Stimulated activated naive CD8-positive, alpha-beta T cell treated with anti-CD3 and anti-CD28 coated beads, Interleukin-15, amount 100 ng/mL, for 72 hours (primary cell): ENCODE data around the gene VAMP4.

Experiments used
- ATAC-seq: fragments of 150-1000 bp; cut with Tn5 transposase; 2 replicates; pipeline ENCODE4 v1.10.0; 2021; ENCODE audit warnings: mild to moderate bottlenecking, moderate library complexity
- DNase-seq, 2 donors: peaks; one replicate each; pipeline ENCODE4 v3.0.0; 2021 to 2022
- H3K27ac Mint-ChIP-seq, 2 donors: one replicate each; pipeline ENCODE4 v1.8.0; 2022; ENCODE audit warnings: mild to moderate bottlenecking in 2 of 2, mixed read lengths in 2 of 2, moderate library complexity in 2 of 2
- H3K27me3 Mint-ChIP-seq: one replicate; pipeline ENCODE4 v1.8.0; 2022; ENCODE audit warnings: mixed read lengths
- H3K4me1 Mint-ChIP-seq: one replicate; pipeline ENCODE4 v1.8.0; 2022; ENCODE audit warnings: mild to moderate bottlenecking, mixed read lengths
- H3K4me3 Mint-ChIP-seq, 2 donors: one replicate each; pipeline ENCODE4 v1.8.0; 2022; ENCODE audit warnings: mild to moderate bottlenecking in 2 of 2, mixed read lengths in 2 of 2, moderate library complexity in 1 of 2
- H3K9me3 Mint-ChIP-seq, 2 donors: one replicate each; pipeline ENCODE4 v1.8.0; 2022; ENCODE audit warnings: mixed read lengths in 2 of 2

The VAMP4 gene, protein sequence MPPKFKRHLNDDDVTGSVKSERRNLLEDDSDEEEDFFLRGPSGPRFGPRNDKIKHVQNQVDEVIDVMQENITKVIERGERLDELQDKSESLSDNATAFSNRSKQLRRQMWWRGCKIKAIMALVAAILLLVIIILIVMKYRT

GRCh38 chr1:171741872-171742576 is at the start of gene VAMP4:
Gene VAMP4 (minus strand): TSS chr1:171742065. CDS start chr1:171738414, 3,651 bp downstream.
- no peaks in the 10 kb centered on the region for H3K9me3 Mint-ChIP-seq
- ATAC-seq (peak; percentile 91), DNase-seq (peak; percentile 86 to 87)
- peak within 1 kb of the TSS; percentile 97 to 99 for H3K27ac Mint-ChIP-seq
- no peaks in the 10 kb centered on the region for H3K27me3 Mint-ChIP-seq
- H3K4me3 Mint-ChIP-seq: peak within 1 kb of the TSS; percentile 96 to 99
- H3K4me1 Mint-ChIP-seq: peaks cover 41% of the 10 kb centered on the region

- DNase-seq: no peak
- H3K27me3 Mint-ChIP-seq: no peaks in the 10 kb centered on the region
- H3K9me3 Mint-ChIP-seq: no peaks in the 10 kb centered on the region
- H3K4me1 Mint-ChIP-seq: peaks cover 66% of the 10 kb centered on the region
- no peak overlapping the region for H3K27ac Mint-ChIP-seq
- no peak for ATAC-seq
- no peak overlapping the region for H3K4me3 Mint-ChIP-seq
Measured at GRCh38 chr1:171790318-171790717, 48.5 kb upstream of the VAMP4 start.

- Mint-ChIP-seq H3K9me3 (no peaks in the 10 kb centered on the region), H3K4me3 (no peak overlapping the region), H3K27me3 (no peaks in the 10 kb centered on the region), H3K27ac (no peak overlapping the region), H3K4me1 (peaks cover 71% of the 10 kb centered on the region)
- no peak for ATAC-seq
- no peak for DNase-seq
Measured at GRCh38 chr1:171788696-171789095, 46.8 kb upstream of the VAMP4 start.

DNA sequence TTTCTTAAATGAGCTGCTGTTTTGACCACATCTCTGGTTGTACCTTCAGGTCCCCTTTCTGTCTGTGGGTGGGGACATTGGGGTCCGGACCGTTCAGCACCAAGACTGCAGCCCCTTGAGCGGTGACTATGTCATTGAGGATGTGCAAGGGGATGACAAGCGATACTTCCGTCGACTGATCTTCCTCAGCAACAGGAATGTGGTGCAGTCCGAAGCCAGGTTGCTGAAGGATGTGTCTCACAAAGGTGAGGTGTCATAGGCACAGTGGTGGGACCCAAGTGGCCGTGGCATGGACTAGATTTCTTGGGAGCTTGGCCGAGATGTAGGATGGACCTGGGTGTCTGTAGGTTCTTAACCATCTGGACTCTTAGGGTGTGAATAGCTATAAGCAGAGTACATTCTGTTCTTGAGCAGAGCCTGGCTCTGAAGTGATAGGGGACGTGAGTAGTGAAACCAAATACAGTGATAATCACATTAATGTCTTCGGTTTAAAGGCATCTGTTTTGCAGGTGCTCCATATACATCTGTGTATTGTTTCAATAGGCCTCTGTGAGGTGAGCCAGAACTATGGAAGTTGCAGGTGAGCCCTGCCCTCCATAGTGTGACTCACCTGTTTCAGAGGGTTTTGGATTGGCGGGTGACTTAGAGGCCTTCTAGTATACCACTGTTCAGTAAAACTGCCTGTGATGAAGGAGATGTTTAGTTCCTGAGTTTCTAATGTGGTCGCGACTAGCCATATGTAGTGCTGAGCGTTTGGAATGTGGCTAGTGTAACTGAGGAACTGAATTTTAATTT is 46.0 kb upstream of the VAMP4 start:
- ATAC-seq: no peak
- no peak overlapping the region for H3K4me3 Mint-ChIP-seq
- peak overlapping the region; percentile 23 to 76 for H3K27ac Mint-ChIP-seq

DNA sequence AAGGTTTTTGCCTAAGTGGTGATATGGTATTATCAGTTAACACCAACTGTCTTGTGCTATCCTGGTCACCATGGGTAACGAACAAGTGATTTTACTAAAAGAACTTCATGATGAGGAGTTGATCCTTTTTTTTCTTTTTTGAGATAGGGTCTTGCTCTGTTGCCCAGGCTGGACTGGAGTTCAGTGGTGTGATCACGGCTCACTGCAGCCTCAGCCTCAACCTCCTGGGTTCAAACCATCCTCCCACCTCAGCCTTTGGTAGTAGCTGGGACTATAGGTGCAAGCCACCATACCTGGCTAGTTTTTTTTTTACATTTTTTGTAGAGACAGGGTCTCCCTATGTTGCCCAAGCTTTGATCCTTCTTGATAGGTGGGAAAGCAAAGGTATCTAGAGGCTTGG is 44.7 kb upstream of the VAMP4 start:
- H3K27me3 Mint-ChIP-seq: no peaks in the 10 kb centered on the region
- ATAC-seq: no peak
- H3K4me3 Mint-ChIP-seq: peak overlapping the region in 1 of 2 donors; percentile 3
- H3K9me3 Mint-ChIP-seq: no peaks in the 10 kb centered on the region
- H3K4me1 Mint-ChIP-seq: peaks cover 74% of the 10 kb centered on the region
- H3K27ac Mint-ChIP-seq: peak overlapping the region in 1 of 2 donors; percentile 92
- DNase-seq: no peak

More for the DNA sequence above, 46.0 kb upstream of the VAMP4 start:
- Mint-ChIP-seq H3K27me3 (no peaks in the 10 kb centered on the region), H3K4me1 (peaks cover 76% of the 10 kb centered on the region), H3K9me3 (no peaks in the 10 kb centered on the region)
- DNase-seq: no peak

DNA sequence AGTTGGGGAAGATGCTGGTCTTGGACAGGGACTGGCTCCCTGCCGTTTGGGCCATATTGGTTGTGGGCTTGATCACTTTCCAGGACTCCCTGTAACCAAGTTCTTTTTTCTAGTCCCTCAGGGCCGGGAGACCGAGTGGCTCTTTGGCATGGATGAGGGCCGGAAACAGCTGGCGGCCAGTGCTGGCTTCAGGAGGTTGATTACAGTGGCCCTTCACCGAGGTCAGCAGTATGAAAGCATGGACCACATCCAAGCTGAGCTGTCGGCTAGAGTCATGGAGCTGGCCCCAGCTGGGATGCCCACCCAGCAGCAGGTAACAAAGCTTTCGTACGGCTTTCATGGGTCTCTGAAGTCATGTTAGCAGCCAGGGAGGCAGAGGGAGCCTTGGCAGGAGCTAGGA is 43.9 kb upstream of the VAMP4 start:
- peak overlapping the region in 1 of 2 donors; percentile 3 for H3K4me3 Mint-ChIP-seq
- ATAC-seq (no peak), DNase-seq (no peak)
- H3K27me3 Mint-ChIP-seq: no peaks in the 10 kb centered on the region
- peaks cover 73% of the 10 kb centered on the region for H3K4me1 Mint-ChIP-seq
- no peaks in the 10 kb centered on the region for H3K9me3 Mint-ChIP-seq
- peak overlapping the region; percentile 45 to 94 for H3K27ac Mint-ChIP-seq

DNA sequence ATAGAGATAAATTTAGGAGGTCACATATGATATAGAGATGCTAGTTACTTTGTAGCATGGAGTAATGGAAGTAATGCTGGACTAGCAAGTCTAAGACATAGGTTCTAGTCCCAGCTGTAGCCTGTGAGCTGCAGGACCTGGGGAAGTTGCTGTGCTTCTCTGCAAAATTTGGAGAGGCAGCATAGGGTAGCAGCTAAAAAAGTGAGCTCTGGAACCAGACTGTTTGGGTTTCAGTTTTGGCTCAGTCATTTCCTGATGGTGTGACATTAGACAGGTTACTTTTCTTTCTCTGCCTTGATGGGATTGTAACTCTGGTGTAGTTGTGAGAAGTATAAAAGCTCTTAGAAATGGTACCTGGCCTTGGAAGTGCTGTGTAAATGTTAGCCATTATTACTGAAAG is 42.9 kb upstream of the VAMP4 start:
- H3K27ac Mint-ChIP-seq: peak overlapping the region; percentile 89 to 94
- no peak for ATAC-seq
- no peaks in the 10 kb centered on the region for H3K9me3 Mint-ChIP-seq
- H3K27me3 Mint-ChIP-seq: no peaks in the 10 kb centered on the region
- peaks cover 71% of the 10 kb centered on the region for H3K4me1 Mint-ChIP-seq
- peak overlapping the region; percentile 76 to 82 for H3K4me3 Mint-ChIP-seq
- DNase-seq: no peak

DNA sequence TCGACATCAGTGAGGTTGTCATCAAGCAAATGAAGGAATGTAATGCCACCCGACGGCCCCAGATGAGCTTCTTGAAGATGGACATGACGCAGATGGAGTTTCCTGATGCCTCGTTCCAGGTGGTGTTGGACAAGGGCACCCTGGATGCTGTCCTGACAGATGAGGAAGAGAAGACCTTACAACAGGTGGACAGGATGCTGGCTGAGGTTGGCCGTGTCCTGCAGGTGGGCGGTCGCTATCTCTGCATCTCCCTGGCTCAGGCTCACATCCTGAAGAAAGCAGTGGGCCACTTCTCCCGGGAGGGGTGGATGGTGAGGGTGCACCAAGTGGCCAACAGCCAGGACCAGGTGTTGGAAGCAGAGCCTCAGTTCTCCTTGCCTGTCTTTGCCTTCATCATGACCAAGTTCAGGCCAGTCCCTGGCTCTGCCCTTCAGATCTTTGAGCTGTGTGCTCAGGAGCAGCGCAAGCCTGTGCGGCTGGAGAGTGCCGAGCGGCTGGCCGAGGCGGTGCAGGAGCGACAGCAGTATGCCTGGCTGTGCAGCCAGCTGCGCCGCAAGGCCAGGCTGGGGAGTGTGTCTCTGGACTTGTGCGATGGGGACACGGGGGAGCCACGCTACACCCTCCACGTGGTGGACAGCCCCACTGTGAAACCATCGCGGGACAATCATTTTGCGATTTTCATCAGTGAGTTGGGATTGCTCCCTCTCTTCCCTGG is 42.1 kb upstream of the VAMP4 start:
- peaks cover 70% of the 10 kb centered on the region for H3K4me1 Mint-ChIP-seq
- peak overlapping the region; percentile 76 to 100 for H3K4me3 Mint-ChIP-seq
- no peak for ATAC-seq
- no peak for DNase-seq
- peak overlapping the region in 1 of 2 donors; percentile 55 for H3K27ac Mint-ChIP-seq
- no peaks in the 10 kb centered on the region for H3K27me3 Mint-ChIP-seq
- H3K9me3 Mint-ChIP-seq: no peaks in the 10 kb centered on the region

DNA sequence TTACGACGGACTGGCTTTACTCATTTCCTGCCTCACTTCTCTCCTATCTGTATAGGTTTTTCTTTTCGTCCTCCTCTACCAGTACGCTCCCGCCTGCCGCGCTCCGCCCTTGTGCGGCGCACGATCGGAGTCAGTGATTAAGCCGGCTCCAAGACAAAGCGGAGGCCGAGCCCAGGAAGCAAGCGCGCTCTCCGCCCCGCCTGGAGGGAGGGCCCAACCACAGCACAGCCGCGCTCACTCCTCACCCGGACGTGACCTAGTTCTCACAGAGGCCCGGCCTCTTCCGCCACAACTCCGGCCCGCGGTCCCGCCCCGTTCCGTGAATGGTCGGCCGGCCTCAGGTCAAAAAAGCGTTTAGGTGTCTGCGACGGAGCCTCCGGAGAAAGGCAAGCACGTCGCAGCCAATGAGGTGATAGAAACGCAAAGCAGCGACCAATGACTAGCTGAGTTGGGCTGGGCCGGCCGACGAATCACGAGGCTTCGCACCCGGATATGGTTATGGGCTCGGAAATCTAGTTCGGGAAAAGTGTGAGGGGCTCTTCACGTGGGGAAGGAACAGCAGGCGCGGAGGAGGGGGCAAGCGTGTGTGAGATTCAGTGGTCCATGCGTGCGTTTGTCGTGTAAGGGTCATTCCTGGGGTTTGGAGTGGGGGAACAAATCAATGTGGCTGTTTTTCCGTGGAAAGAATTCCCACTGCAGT is 39.5 kb upstream of the VAMP4 start, which contains the start of gene METTL13:
Gene METTL13 (plus strand): TSS at position 485 of the 700 bp plus-strand sequence. CDS start 308 bp downstream, outside the sequence.
- peak; percentile 98 to 99 for DNase-seq
- Mint-ChIP-seq H3K9me3 (no peaks in the 10 kb centered on the region), H3K4me1 (peaks cover 52% of the 10 kb centered on the region)

GRCh38 chr1:171780583-171781175 is 38.8 kb upstream of the VAMP4 start:
- ATAC-seq (no peak), DNase-seq (no peak)
- H3K4me1 Mint-ChIP-seq: peaks cover 45% of the 10 kb centered on the region
- peak overlapping the region in 1 of 2 donors; percentile 99 for H3K27ac Mint-ChIP-seq
- peak overlapping the region; percentile 94 to 100 for H3K4me3 Mint-ChIP-seq
- no peaks in the 10 kb centered on the region for H3K9me3 Mint-ChIP-seq
- H3K27me3 Mint-ChIP-seq: no peaks in the 10 kb centered on the region

More for the DNA sequence above, 39.5 kb upstream of the VAMP4 start, which contains the start of gene METTL13:
- Mint-ChIP-seq H3K27me3 (no peaks in the 10 kb centered on the region), H3K27ac (peak within 1 kb of the TSS; percentile 99), H3K4me3 (peak within 1 kb of the TSS; percentile 94 to 100)
- peak; percentile 97 for ATAC-seq

- Mint-ChIP-seq H3K27me3 (peaks cover 12% of the 10 kb centered on the region), H3K4me3 (no peak overlapping the region), H3K27ac (no peak overlapping the region), H3K9me3 (no peaks in the 10 kb centered on the region), H3K4me1 (no peaks in the 10 kb centered on the region)
- no peak for ATAC-seq
- DNase-seq: no peak
Measured at GRCh38 chr1:171772312-171772711, 30.4 kb upstream of the VAMP4 start.

GRCh38 chr1:171769754-171770153 is 27.9 kb upstream of the VAMP4 start:
- no peak for ATAC-seq
- H3K4me3 Mint-ChIP-seq: no peak overlapping the region
- DNase-seq: no peak
- H3K9me3 Mint-ChIP-seq: no peaks in the 10 kb centered on the region
- no peak overlapping the region for H3K27ac Mint-ChIP-seq
- peaks cover 15% of the 10 kb centered on the region for H3K27me3 Mint-ChIP-seq
- no peaks in the 10 kb centered on the region for H3K4me1 Mint-ChIP-seq

- Mint-ChIP-seq H3K27ac (no peak overlapping the region), H3K4me3 (no peak overlapping the region), H3K9me3 (no peaks in the 10 kb centered on the region), H3K27me3 (peaks cover 16% of the 10 kb centered on the region), H3K4me1 (no peaks in the 10 kb centered on the region)
- DNase-seq (no peak), ATAC-seq (no peak)
Measured at GRCh38 chr1:171769171-171769570, 27.3 kb upstream of the VAMP4 start.

- Mint-ChIP-seq H3K4me1 (no peaks in the 10 kb centered on the region), H3K27me3 (peaks cover 22% of the 10 kb centered on the region), H3K4me3 (no peak overlapping the region), H3K9me3 (no peaks in the 10 kb centered on the region), H3K27ac (no peak overlapping the region)
- ATAC-seq (no peak), DNase-seq (no peak)
Measured at GRCh38 chr1:171763764-171764163, 21.9 kb upstream of the VAMP4 start.
